Measurements from ENCODE around the gene SLC9C2.
A peak's percentile ranks its signal among the peaks of the same experiment; 100 is the strongest.
"Not testable (repeated sequence)": the region's sequence is repeated elsewhere in the genome, so short reads cannot be mapped to it uniquely, and the experiment has no call there.

The SLC9C2 gene

DNA sequence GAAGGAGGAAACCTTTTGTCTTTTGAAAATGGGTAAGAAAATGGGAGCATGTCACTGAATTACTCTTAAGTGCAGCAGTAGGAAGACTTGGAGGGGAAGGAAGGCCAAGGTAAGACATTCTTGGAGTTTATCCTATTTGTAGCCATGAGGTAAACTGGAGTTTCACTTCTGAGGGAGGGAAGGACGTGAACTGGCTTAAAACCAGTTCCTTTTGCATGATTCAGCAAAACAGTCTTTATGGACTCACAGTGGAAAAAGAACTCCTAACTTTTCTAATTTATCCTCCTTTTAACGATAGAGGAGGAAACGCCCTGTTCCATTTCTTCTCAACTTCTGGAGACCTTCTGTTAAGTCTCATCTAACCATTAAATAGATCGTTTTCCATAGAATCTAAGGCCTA is 123.2 kb downstream of the SLC9C2 start:
- DNase-seq: no peak

DNA sequence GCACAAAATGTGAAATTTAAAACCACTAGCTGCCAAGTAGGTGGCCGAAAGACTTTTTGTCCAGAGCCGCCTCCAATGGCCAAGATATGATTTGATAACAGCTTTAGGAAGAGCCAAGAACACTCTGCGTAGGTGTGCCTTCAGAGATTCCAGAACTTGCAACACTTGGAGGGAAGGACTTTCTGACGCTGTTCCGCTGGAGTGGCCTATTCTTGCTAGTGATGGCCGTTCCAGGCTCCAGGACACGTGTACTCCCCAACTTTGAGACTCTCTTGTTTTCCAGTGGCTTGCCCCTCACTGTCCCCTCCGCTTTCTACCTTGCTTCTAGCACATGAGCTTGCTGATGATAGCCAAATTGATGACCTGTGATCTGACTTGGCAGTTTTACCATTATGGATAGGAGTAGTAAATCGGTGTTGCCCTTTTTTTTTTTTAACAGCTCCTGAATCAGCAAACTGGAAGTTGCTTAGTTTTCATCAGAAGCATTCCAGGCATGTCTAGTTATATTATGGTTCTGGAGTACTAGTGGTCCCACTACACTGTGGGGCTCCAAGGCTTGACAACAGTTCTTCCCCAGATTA is 124.7 kb downstream of the SLC9C2 start:
- DNase-seq: peak; percentile 59

DNA sequence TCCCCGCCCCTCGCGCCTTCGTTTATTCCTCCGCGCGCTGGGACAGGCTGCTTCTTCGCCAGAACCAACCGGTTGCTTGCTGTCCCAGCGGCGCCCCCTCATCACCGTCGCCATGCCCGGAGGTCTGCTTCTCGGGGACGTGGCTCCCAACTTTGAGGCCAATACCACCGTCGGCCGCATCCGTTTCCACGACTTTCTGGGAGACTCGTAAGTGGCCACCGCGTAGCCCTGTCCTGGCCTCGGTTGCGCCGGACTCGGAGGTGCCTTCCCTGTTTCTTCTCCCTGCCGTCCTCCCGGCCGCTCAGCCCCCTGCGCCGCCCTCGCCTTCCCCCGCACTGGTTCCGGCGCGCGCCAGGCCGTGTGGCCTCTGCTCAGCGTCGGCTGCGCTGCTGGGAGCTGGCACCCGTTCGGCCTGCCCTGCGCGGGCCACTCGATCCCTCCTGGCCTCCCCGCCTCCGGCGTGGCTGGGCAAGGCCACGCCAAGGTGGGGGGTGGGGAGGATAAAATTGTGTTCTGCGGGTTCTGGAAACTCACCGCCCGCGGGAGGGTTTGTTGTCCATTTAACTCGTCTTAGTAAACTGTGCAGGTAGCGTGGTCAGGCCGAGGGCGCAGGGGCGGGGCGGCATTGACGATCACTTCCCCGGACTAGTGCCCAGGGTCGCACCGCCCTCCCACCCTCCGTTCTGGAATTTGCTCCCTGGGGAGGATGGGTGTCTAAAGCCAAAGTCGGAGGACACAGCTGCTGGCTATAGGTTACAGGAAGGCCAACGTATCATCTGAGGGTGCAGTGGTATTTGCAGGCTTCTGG is 125.4 kb downstream of the SLC9C2 start, which contains the start of gene PRDX6:
TSS of gene PRDX6 (plus strand) at position 50 of the 808 bp plus-strand sequence. CDS start at position 113, 63 bp downstream.
- DNase-seq: peak; percentile 88

DNA sequence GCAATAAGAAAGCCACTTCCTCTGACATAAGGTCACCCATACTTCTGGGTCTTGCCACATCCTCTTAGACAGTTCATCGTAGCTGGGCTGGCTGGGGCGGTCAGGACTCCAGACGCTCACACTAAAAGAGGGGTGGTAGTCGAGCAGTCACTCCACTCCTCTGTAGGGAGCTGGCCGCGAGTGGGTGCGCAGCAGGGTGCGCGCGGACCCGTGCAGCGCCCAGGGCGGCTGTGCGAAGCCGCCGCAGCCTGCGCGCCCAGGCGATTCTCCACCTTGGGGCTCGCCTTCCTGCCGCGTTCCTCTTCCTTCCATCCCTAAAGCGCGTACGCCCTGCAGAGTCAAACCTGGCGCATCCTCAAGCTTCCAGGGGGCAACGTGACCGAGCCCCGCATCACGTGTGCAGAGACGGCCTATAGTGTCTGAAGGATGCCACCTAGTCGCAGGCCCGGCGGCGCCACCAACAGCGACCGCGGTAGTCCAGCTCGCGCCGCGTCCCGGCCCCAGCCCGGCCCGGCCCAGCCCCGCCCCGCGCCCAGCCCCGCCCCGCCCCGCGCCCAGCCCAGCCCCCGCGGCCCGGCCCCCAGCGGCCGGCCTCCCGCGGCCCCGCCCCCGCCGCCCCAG is 126.1 kb downstream of the SLC9C2 start:
- peak; percentile 89 for DNase-seq

DNA sequence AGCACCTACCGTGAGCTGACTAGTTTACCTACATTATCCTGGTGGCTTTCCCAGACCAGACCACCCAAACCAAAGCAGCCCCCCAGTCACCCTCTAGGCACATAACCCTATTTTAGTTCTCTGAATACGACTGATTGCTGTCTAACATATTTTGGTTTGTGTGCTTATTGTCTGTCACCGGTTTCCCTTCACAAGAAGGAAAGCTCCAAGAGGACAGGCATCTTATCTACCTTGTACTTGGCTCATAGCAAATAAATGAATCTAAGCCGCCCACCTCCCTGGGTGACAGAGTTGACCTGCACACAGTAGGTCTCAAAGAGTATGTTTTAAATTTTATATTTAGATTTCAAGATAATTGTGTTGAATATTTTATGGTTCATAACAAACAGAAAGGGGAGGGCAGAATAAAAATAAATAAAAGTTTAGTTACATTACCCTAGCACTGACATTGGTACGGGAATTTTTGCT is 126.6 kb downstream of the SLC9C2 start:
- no peak for DNase-seq

DNA sequence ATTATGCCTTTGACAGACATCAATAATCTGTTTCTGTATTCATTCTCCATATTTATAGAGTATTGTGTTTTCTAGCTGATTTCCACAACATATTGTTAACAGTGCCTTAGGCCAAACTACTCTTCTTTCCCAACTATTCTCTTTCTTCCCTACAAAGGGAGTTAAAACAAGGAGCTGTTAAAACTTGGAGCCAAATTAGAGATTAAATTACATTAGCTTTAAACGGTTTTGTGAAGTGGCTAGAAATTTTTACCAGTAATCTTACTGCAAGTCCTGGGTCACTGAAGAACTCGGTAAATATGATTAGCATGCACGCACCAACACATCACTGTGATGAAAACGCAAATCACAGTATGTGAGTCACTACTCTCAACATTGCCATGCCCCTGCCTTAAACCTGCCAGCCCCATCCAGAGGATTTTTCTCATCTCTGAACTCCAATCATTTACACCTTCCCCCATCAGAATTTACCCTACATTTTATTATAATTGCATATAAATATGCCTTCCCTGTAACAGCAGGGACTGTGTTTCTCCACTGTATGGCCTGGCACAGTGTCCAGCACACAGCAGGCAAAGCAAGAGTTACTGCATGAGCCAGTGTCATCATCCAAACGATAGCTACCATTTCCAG is 127.2 kb downstream of the SLC9C2 start:
- DNase-seq: peak; percentile 64

DNA sequence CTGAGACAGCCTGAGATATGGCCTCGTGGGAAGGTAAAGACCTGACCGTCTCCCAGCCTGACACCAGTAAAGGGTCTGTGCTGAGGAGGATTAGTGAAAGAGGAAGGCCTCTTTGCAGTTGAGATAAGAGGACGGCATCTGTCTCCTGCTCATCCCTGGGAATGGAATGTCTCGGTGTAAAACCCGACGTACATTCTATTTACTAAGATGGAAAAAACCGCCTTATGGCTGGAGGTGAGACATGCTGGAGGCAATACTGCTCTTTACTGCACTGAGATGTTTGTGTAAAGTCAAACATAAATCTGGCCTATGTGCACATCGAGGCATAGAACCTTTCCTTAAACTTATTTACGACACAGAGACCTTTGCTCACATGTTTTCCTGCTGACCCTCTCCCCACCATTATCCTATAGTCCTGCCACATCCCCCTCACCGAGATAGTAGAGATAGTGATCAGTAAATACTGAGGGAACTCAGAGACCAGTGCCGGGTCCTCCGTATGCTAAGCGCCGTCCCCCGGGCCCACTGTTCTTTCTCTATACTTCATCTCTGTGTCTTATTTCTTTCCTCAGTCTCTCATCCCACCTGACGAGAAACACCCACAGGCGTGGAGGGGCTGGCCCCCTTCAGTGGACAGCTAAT is 128.0 kb downstream of the SLC9C2 start:
- DNase-seq: not testable (repeated sequence)

DNA sequence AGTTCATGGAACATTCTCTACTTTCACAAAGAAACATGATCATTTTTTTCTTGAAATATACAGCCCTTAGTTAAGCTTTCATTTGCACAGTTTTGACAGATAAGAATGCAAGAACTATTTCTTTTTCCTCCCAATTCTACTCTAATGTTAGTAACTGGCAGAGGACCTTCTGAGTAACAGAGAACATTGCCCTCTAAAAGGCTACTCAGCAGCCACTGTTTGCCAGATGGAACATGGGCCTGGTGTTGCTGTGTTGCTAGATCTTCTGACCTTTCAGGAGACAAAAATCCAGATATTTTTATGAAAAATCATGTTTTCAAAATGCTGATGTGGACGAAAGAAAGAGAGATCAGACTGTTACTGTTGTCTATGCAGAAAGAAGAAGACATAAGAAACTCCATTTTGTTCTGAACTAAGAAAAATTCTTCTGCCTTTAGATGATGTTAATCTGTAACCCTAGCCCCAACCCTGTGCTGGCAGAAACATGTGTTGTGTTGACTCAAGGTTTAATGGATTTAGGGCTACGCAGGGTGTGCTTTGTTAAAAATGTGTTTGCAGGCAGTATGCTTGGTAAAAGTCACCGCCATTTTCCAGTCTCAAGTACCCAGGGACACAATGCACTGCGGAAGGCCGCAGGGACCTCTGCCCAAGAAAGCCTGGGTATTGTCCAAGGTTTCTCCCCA is 128.6 kb downstream of the SLC9C2 start:
- no peak for DNase-seq

DNA sequence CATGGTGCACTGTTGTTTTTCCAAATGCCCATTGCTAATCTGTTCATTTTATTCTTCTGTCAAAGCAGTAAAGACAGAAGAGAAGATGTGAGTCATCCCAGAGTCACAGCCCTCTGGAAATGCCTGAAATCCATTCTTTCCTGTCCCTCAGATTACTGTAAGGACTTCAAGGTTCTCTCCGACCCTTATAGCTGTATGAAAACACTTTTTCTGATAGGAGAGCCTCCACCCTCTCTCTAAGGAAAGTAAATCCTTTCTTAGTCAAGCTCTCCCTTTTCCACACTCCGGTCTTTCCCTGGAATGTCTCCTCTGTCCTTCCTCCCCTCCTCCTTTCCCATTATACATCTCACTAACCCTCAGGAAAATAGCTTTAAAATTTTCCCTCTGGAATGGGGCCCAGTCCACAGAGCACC is 129.3 kb downstream of the SLC9C2 start:
- peak; percentile 63 for DNase-seq

DNA sequence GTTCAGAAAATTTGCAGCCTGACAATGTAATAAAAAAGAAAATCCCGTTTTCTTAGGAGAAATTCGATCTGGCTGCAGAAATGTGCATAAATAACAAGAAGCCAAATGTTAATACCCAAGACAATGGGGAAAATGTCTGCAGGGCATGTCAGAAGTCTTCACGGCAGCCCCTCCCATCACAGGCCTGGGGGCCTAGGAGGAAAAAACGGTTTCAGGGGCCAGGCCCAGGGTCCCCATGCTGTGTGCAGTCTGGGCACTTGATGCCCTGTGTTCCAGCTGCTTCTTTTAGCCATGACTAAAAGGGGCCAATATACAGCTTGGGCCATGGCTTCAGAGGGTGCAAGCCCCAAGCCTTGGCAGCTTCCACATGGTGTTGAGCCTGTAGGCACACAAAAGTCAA is 132.3 kb downstream of the SLC9C2 start:
- no peak for DNase-seq

DNA sequence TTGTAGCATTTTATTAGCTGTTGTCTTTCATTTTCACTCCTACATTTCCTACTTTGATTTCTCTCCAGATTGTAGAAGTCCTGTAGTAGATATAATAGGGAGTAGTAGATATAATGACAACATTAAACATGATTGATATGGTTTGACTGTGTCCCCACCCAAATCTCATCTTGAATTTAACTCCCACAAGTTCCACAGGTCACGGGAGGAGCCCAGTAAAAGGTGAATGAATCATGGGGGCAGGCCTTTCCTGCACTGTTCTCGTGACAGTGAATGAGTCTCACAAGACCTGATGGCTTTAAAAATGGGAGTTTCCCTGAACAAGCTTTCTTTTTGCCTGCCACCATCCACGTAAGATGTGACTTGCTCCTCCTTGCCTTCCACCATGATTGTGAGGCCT is 133.2 kb downstream of the SLC9C2 start:
- DNase-seq: no peak

DNA sequence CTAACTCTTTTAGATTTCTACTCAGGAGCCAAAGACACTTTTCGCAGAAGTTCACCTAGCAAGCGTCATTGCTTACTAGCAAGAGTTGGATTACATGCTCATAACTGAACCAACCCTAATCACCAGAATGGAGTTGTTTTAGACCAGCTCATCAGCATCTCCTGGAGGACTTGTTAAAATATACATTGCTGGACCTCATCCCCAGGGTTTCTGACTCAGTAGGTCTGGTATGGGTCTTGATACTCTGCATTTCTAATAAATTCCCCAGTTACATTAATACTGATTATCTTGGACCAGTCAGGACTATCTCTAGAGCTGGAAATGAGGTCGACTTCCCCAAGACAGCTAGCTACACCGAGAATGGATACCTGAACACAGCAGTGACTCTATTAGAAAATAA is 135.4 kb downstream of the SLC9C2 start:
- DNase-seq: peak; percentile 19

DNA sequence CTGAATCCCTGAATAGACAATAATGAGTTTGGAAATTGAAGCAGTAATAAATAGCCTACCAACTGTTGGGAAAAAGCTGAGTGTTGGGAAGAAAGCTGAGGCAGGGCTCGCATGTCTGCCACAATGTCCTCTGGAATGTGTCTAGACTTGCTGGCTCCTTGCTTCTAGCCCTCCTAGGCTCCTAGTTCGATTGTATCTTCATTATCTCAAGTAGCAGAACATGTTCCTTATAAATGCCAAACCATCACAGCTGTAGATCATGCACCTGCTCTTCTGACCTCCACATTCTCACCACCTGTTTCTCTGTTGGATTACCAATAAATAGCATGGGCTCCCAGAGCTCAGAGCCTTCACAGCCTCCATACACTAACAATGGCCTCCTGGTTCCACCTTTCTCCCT is 138.7 kb downstream of the SLC9C2 start:
- DNase-seq: not testable (repeated sequence)

DNA sequence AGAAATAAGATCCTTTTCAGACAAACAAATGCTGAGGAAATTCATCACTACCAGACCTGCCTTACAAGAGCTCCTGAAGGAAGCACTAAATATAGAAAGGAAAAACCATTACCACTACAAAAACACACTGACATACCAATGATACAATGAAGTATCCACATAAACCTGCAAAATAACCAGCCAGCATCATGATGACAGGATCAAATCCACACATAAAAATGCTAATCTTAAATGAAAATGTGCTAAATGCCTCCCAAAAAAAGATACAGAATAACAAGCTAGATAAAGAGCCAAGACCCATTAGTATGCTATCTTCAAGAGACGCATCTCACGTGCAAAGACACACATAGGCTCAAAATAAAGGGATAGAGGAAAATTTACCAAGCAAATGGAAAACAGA is 140.2 kb downstream of the SLC9C2 start:
- DNase-seq: not testable (repeated sequence)

DNA sequence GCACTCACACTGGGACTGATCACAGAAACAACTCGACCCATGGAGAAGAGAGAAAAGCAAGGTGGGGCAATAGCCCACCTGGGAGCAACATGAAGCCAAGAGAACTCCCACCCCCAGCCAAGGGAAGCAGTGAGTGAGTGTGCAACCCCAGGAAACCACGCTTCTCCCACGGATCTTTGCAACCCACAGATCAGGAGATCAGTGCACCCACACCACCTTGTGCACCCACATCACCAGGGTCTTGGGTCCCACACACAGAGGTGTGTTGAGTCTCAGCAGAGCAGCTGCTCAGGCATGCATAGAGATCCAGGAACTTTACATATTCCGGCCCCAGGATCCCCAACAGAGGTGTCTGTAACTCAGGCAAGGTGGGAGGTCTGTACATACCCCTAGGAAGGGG is 143.0 kb downstream of the SLC9C2 start:
- DNase-seq: no peak

DNA sequence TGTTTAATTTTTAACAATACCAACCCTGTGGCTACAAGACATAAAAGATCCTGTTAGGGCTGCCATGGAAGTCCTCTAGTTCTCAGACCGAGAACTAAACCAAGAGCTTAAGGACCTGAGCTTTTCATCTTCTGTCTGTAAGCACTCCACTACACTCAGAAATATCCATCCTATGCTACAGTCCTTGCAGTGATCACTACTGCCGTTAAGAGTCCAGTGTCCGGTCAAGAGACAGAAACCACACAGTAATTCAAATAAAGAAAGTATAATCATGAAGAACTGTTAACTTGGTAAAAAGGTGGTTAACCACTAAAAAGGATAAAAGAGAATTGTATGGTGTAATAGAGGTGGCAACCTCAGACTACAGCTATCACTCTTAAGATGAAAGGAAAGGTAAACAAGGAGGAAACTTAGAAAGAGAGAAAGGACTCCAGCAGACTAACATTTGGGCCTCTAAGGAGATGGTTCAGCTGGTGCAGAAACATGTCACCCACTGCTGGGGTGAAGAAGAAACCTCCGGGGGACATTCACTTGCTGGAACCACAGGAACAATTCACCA is 147.8 kb downstream of the SLC9C2 start:
- DNase-seq: no peak

DNA sequence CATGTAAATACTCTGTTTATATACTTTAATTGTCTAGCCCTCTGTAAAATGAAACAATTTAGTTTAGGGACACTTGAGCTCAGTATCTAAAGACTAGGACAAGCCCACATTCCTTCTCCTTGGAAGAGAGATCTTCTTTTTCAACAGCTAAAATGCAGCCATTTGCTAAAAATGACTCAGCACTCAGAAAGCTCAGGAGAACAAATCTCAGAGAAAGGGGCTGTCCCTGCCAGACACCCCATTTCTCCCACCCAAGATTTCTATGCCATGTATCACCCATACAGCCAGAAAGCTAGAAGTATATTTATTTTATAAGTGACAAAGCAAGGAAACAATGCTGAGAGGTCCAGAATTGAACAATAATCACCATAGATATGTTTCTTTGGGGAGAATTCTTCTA is 148.9 kb downstream of the SLC9C2 start:
- peak; percentile 54 for DNase-seq

DNA sequence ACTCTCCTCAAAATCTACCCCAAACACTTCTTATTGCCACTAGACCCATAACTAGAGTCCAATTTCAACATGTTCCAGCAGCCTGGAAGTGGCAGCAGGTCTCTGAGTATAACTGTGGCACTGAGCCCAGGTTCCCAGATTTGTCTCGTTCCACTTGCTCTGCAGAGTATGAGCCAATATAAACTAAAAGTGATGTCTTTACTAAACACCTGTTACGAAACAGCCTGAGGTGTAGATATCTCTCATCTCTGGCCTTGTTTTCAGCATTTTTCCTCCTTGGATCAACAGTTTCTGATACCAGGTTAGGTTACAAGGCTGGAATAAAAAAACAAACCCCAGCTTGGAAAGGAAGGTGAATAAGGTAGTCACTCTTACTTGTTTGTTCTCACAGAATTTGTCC is 150.9 kb downstream of the SLC9C2 start:
- no peak for DNase-seq
